Esophagus squamous epithelium (tissue), 5 donors: ENCODE measurements around the gene ABHD15. TPM values are rescaled to one million over a fixed set of nuclear protein-coding genes. Genes with fewer than 3 reads are reported as not detected.
A peak's percentile ranks its signal among the peaks of the same experiment; 100 is the strongest.

Source experiments
- DNase-seq: peaks from one replicate; lab custom pipeline; 2025; lab: John Stamatoyannopoulos, UW
- H3K27ac ChIP-seq, 4 donors: fragments of 200-600 bp; sonication (generic); one replicate each; pipeline ENCODE4 v1.5.1; 2016 to 2019; ENCODE audit warnings: mild to moderate bottlenecking in 1 of 4
- H3K27me3 ChIP-seq, 4 donors: fragments of 200-600 bp; sonication (generic); 1 replicate in 3 of 4; 2 replicates in 1 of 4; pipeline versions ENCODE4 v1.5.1 to v1.6.0; 2017 to 2021; ENCODE audit warnings: antibody characterized with exemption in 1 of 4
- H3K36me3 ChIP-seq, 3 donors: fragments of 200-600 bp; sonication (generic); one replicate each; pipeline ENCODE4 v1.5.1; 2016 to 2019
- H3K4me1 ChIP-seq, 3 donors: fragments of 200-600 bp; sonication (generic); one replicate each; pipeline ENCODE4 v1.5.1; 2017 to 2019
- H3K4me3 ChIP-seq, 4 donors: fragments of 200-600 bp; sonication (generic); 1 replicate in 3 of 4; 2 replicates in 1 of 4; pipeline ENCODE4 v1.5.1; 2016 to 2019; ENCODE audit warnings: mild to moderate bottlenecking in 2 of 4, moderate library complexity in 1 of 4
- H3K9me3 ChIP-seq, 3 donors: fragments of 200-600 bp; sonication (generic); one replicate each; pipeline ENCODE4 v1.5.1; 2016 to 2019
- POLR2A ChIP-seq, 4 donors: fragments of 450-650 bp; IDR thresholded peaks; one replicate each; pipeline ENCODE4 v1.6.1; 2017; ENCODE audit warnings: antibody characterized with exemption in 4 of 4, mild to moderate bottlenecking in 4 of 4, moderate library complexity in 3 of 4
- WGBS, 2 donors: methylation state at CpG; one replicate each; pipeline ENCODE4 v1.1.5; 2018; 5-methylcytosine and 5-hydroxymethylcytosine counted together
- intact Hi-C: fragments of 100-400 bp; cut with DNase I; formaldehyde crosslinking; loops from one replicate; pipeline ENCODE4 v1.15.0; 2022
- total RNA-seq, 4 donors: library from RNA; depleted of rRNA; stranded (reverse); fragments of >200 nt; gene quantifications; one replicate each; pipeline ENCODE4 v1.1.0, GENCODE V29; 2016
- TF ChIP-seq, protein P1 (sequence below), 6 experiments: fragments of 450-650 bp in 4 of 6; fragments of 200-600 bp in 2 of 6; sonication (generic) in 2 of 6; IDR thresholded peaks; one replicate each; pipeline ENCODE4 v1.5.1; 2016 to 2019; ENCODE audit warnings: antibody characterized with exemption in 6 of 6, mild to moderate bottlenecking in 4 of 6, moderate library complexity in 4 of 6
- donor health status: DM: yes; HTN: yes; CAD: no.

ABHD15 gene
- total RNA-seq, 4 donors from 2014 or later, result 4.3 to 7.2 (median 5.4) TPM

DNA sequence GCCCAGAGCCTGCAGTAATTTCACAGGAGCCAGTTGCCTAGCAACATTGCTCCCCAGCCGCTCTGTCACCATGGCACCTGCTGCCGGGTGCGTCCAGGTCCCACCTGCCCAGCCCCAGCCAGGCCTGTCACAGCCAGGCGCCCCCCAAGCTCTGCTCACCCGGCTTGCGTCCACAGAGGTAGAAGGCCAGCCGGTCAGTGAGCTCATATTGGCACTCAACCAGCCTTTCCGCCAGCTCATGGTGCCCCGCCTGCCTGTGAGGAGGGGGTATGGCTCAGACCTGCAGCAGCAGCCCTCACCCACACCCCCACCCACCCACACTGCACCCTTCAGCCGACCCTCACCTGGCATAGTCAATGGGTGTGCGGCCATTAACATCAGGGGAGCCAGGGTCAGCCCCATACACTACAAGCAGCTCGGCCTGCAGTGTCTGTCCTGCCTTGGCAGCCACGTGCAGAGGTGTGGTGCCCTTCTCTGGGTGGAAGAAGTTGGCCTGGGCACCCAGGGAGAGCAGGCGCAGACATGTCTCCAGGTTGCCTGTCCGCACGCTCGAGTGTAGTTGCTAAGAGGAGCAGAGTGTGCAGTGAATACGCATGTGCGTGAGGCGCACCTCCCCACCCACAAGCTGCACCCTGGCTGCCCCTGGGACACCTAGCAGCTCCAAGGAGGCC, 14.9 kb upstream of the ABHD15 start:
- no peaks in the 10 kb centered on the region for H3K27me3 ChIP-seq
- intact Hi-C loops, result no loop called here
- TF ChIP-seq, protein P1, sequence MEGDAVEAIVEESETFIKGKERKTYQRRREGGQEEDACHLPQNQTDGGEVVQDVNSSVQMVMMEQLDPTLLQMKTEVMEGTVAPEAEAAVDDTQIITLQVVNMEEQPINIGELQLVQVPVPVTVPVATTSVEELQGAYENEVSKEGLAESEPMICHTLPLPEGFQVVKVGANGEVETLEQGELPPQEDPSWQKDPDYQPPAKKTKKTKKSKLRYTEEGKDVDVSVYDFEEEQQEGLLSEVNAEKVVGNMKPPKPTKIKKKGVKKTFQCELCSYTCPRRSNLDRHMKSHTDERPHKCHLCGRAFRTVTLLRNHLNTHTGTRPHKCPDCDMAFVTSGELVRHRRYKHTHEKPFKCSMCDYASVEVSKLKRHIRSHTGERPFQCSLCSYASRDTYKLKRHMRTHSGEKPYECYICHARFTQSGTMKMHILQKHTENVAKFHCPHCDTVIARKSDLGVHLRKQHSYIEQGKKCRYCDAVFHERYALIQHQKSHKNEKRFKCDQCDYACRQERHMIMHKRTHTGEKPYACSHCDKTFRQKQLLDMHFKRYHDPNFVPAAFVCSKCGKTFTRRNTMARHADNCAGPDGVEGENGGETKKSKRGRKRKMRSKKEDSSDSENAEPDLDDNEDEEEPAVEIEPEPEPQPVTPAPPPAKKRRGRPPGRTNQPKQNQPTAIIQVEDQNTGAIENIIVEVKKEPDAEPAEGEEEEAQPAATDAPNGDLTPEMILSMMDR (IDR thresholded peaks at IDR 0.05), result no peak
- no peak for TF ChIP-seq POLR2A (IDR thresholded peaks at IDR 0.05)
- H3K36me3 ChIP-seq, result peaks cover 4 to 62% (median 28%) of the 10 kb centered on the region in 3 donors
- no peak overlapping the region for H3K4me3 ChIP-seq
- H3K27ac ChIP-seq, result peak overlapping the region; percentile 52 to 93 (median 80)
- peaks cover 56 to 97% (median 59%) of the 10 kb centered on the region in 3 donors for H3K4me1 ChIP-seq
- no peak for DNase-seq
- 49 to 64% methylated on average over 4 to 6 of the region's 20 CpGs for WGBS, 2 donors
- no peaks in the 10 kb centered on the region for H3K9me3 ChIP-seq

DNA sequence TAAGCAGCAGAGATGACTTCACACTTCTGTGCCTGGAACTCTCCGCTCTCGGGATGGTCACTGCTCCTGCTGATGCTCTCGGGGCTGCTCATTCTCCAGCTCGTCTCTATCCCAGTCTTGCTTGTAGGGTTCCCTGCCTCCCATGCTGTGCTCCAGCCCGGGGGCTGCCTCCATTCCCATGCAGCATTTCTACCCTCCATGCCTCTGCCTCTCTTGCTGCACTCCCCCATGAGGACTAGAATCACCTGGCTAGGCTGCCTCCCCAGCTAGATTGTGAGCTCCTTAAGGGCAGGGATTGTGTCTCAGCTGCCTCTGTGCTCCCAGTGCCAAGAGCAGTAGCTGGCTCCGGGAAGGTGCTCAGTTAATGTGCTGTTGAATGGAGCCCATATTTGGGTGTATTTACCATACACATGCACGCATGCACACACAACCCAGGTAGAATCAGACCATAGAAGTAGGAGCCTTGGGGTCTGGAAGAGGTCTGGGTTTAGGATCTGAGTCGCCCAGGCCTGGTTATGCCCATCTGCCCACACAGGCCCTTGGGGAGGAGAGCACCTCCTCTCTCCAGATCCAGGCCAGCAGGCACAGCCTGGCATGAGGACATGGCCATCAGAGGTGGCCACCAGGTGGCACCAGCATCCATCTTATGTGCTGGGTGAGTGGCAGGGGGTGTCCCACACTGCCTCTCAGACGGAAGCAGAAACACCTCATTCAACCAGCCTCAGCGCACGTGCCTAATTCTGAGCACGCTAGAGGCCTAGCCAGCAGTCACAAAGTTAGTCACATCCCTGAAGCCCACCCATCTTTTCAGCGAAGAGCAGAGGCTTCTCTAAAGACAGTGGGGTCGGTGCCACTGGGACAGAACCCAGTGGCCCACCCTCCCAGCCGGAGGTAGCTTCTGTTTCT, 13.3 kb upstream of the ABHD15 start:
- no peak for TF ChIP-seq POLR2A (IDR thresholded peaks at IDR 0.05)
- TF ChIP-seq, protein P1 (IDR thresholded peaks at IDR 0.05), result peak; percentile 81 to 96 (median 93)
- 45 to 48% methylated on average over 14 to 15 of the region's 15 CpGs for WGBS, 2 donors
- no peaks in the 10 kb centered on the region for H3K27me3 ChIP-seq
- no peak overlapping the region for H3K4me3 ChIP-seq
- peak overlapping the region in 3 of 4 donors; percentile 54 to 93 (median 70) for H3K27ac ChIP-seq
- H3K9me3 ChIP-seq, result no peaks in the 10 kb centered on the region
- DNase-seq, result no peak
- peaks cover 20 to 78% (median 44%) of the 10 kb centered on the region in 3 donors for H3K36me3 ChIP-seq
- intact Hi-C loops, result no loop called here
- H3K4me1 ChIP-seq, result peaks cover 51 to 81% (median 53%) of the 10 kb centered on the region in 3 donors

DNA sequence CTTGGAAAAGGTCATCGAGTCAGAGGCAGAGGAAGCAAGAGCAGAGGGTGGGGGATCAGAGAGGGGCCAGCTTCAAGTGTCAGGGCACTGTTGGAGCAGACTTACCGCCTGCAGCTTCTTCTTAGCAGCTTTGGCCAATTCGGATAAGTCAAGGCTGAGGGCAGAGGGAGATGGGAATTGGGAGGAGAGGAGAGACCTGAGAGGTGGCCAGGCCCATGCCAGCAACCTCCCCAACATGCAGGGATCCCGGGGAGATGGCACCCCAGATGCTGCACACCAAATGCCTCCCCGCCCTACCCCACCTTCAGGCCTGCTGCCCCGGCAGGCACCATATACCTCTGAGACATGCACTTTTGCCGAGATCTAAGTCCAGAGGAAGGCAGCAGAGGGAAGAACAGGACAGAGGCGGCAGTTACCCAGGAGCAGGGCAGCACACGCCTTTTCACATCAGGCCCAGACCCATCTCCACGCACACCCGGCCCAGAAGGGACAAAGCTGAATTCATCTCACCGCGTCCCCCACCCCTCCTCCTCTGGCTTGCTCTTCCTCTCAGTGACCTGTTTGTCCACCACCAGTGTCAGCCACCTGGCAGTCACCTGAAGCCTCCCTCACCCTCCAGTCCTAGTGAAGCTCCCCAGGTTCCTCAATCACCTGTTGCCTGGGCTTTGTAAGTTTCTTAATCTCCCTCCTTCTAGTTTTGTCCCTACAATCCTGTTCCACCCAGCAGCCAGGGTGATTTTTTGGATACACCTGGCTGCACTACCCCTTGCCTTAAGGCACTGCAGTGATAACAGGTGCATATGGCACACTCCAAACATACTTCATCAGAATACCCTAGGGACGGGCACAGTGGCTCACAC, 12.0 kb upstream of the ABHD15 start:
- no peak for DNase-seq
- 73 to 74% methylated on average over 8 to 11 of the region's 14 CpGs for WGBS, 2 donors
- intact Hi-C loops, result no loop called here
- Histone ChIP-seq H3K9me3 (no peaks in the 10 kb centered on the region), H3K36me3 (peaks cover 21 to 91% (median 51%) of the 10 kb centered on the region in 3 donors), H3K4me1 (peaks cover 38 to 69% (median 44%) of the 10 kb centered on the region in 3 donors), H3K4me3 (no peak overlapping the region), H3K27ac (peak overlapping the region in 2 of 4 donors; percentile 49 to 55), H3K27me3 (no peaks in the 10 kb centered on the region)
- TF ChIP-seq, protein P1 (IDR thresholded peaks at IDR 0.05), result no peak
- TF ChIP-seq POLR2A (IDR thresholded peaks at IDR 0.05), result no peak

DNA sequence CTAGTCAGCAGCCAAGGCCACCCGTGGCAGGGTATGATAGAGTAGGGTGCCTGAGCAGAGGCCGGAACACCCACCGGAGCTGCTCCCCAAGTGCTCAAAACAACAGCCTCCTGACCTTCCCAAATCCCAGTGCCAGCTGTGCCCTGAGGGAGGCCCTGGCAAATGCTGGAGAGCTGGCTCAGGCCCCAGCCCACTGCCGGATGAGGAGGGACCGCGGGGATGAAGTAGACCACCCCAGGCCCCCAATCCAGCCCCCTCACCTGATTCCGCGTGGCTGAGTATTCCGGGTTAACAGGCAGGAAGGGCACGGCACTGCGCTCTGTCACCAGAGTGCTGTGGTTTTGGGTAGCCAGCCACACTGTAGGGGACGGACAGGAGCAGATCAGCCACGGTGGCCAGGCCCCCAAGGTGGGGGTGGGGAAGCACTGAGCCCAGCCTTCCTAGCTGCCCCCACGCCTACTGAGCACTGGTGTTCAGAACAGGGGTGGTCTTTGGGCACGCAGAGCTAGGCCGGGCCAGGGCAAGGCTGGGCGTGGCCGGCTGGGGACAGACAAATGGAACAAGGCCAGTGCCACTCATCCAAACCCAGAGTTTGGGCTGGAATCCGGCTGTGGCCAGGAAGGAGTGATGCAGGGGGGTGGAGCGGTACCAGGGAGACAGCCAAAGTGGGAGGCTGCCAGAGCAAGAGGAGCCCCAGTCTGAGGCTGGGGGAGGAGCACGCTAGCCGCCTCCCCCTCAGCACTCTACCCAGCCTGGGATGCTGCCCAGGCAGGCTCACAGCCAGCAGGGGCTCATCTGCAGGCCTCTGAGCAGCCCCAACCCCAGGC, 10.8 kb upstream of the ABHD15 start:
- Histone ChIP-seq H3K27ac (peak overlapping the region in 2 of 4 donors; percentile 55 to 65), H3K36me3 (peaks cover 21 to 97% (median 51%) of the 10 kb centered on the region in 3 donors), H3K9me3 (no peaks in the 10 kb centered on the region), H3K27me3 (no peaks in the 10 kb centered on the region), H3K4me1 (peaks cover 31 to 67% (median 34%) of the 10 kb centered on the region in 3 donors), H3K4me3 (no peak overlapping the region)
- TF ChIP-seq, protein P1 (IDR thresholded peaks at IDR 0.05), result no peak
- no peak for TF ChIP-seq POLR2A (IDR thresholded peaks at IDR 0.05)
- 70 to 100% methylated on average over 1 to 3 of the region's 22 CpGs for WGBS, 2 donors
- intact Hi-C loops, result no loop called here
- DNase-seq, result no peak
